ENCODE measurements around the gene RGMB.
A peak's percentile ranks its signal among the peaks of the same experiment; 100 is the strongest.

RGMB gene

DNA sequence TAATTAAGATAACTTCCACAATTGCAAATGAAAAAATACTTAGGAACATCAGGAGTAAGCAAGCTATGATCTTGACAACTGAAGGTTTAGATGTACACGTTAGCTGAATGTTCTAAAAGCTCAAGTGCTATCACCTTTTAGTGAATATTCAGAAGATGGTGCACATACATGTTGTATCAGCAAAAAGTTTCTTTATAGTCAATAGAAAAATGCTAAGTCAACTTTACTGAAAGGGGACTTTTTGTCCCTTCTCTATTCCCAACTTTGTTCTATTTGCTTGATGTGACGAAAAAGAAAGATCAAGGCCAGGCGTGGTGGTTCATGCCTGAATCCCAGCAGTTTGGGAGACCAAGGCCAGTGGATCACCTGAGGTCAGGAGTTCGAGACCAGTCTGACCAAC lies 7.6 kb upstream of the RGMB start:
- no peaks in the 10 kb centered on the region for H3K9me3 ChIP-seq (ENCODE audit: severe bottlenecking)
- no peak overlapping the region for H3K4me3 ChIP-seq (ENCODE audit: low read depth, low read length)
- H3K27ac ChIP-seq: no peak overlapping the region
- TF ChIP-seq, protein P1, sequence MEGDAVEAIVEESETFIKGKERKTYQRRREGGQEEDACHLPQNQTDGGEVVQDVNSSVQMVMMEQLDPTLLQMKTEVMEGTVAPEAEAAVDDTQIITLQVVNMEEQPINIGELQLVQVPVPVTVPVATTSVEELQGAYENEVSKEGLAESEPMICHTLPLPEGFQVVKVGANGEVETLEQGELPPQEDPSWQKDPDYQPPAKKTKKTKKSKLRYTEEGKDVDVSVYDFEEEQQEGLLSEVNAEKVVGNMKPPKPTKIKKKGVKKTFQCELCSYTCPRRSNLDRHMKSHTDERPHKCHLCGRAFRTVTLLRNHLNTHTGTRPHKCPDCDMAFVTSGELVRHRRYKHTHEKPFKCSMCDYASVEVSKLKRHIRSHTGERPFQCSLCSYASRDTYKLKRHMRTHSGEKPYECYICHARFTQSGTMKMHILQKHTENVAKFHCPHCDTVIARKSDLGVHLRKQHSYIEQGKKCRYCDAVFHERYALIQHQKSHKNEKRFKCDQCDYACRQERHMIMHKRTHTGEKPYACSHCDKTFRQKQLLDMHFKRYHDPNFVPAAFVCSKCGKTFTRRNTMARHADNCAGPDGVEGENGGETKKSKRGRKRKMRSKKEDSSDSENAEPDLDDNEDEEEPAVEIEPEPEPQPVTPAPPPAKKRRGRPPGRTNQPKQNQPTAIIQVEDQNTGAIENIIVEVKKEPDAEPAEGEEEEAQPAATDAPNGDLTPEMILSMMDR (IDR thresholded peaks at IDR 0.05; ENCODE audit: low read depth, low read length): no peak
- no peaks in the 10 kb centered on the region for H3K36me3 ChIP-seq
- peaks cover 4% of the 10 kb centered on the region for H3K27me3 ChIP-seq (ENCODE audit: insufficient read depth, low read depth, severe bottlenecking)
- DNase-seq: no peak

DNA sequence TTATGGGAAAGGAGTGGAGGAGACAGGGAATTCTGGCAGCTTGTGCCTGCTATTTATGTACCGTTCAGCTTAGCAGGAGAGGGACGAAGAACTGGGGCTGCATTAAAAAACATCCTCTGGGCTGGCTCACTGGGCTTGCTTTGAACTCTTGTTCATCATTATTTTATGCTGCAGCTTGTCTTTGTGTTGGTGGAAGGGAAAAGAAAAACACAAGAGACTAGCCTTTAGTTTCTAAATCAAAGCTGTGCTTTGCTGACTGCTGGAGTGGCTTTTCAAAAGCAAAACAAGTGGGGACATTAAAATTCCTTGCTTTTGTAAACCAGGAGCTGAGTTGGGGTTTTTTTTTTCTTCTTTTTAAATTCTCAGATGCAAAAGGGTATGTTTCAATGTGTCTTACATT lies 5.9 kb upstream of the RGMB start:
- no peaks in the 10 kb centered on the region for H3K9me3 ChIP-seq (ENCODE audit: severe bottlenecking)
- TF ChIP-seq, protein P1 (IDR thresholded peaks at IDR 0.05; ENCODE audit: low read depth, low read length): no peak
- H3K27ac ChIP-seq: no peak overlapping the region
- H3K36me3 ChIP-seq: no peaks in the 10 kb centered on the region
- H3K27me3 ChIP-seq (ENCODE audit: insufficient read depth, low read depth, severe bottlenecking): peaks cover 4% of the 10 kb centered on the region
- no peak for DNase-seq
- no peak overlapping the region for H3K4me3 ChIP-seq (ENCODE audit: low read depth, low read length)

GRCh38 chr5:98768160-98768959 lies 5.1 kb upstream of the RGMB start:
- TF ChIP-seq, protein P1 (IDR thresholded peaks at IDR 0.05; ENCODE audit: low read depth, low read length): peak; percentile 79
- peak overlapping the region; percentile 69 for H3K4me3 ChIP-seq (ENCODE audit: low read depth, low read length)
- H3K9me3 ChIP-seq (ENCODE audit: severe bottlenecking): no peaks in the 10 kb centered on the region
- DNase-seq: peak; percentile 68
- peaks cover 4% of the 10 kb centered on the region for H3K27me3 ChIP-seq (ENCODE audit: insufficient read depth, low read depth, severe bottlenecking)
- H3K27ac ChIP-seq: no peak overlapping the region
- no peaks in the 10 kb centered on the region for H3K36me3 ChIP-seq

- peak overlapping the region; percentile 69 for H3K4me3 ChIP-seq (ENCODE audit: low read depth, low read length)
- no peak overlapping the region for H3K27ac ChIP-seq
These were observed 4.6 kb upstream of the RGMB start for GRCh38 chr5:98768960-98769209.

DNA sequence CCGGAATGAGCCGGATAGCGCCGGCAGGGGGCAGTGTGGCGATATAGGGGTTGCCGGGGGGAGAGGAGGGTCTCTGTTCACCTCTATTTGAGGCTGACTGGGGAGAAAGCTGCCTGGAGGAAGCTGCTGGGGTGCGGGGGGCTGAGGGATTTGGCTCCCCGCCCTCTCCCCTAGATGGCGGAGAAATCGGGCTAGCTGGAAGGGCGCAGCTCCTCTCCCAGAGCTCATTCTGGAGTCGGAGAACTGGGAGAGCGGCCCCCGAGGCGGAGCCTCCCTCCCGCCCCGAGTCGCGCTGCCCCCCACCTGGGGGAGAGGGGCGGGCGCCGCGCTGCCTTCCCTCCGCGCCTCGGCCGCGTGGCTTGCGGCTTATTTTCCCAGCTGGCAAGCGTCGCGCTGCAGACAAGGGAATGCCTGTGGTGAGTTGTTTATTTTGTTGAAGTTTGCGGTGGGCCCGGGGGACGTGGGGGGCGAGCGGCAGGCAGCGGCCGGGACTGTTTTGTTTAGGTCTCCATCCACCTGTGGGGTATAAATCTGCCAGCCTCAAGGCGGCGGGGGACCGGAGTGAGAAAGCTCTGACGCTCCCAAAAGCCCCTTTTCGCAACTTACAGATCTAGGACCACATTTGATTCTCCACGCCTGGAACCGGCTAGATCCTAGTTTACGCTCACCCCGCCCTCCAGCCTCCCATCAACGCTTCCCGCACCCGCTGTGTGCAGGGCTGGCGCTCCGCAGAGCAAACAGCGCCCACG lies 4.1 kb upstream of the RGMB start:
- H3K9me3 ChIP-seq (ENCODE audit: severe bottlenecking): no peaks in the 10 kb centered on the region
- peaks cover 4% of the 10 kb centered on the region for H3K27me3 ChIP-seq (ENCODE audit: insufficient read depth, low read depth, severe bottlenecking)
- peaks cover 6% of the 10 kb centered on the region for H3K36me3 ChIP-seq
- peak overlapping the region; percentile 69 for H3K4me3 ChIP-seq (ENCODE audit: low read depth, low read length)
- TF ChIP-seq, protein P1 (IDR thresholded peaks at IDR 0.05; ENCODE audit: low read depth, low read length): peak; percentile 67
- no peak overlapping the region for H3K27ac ChIP-seq
- DNase-seq: peak; percentile 55

More at GRCh38 chr5:98768960-98769209, 4.6 kb upstream of the RGMB start:
- Histone ChIP-seq H3K9me3 (ENCODE audit: severe bottlenecking) (no peaks in the 10 kb centered on the region), H3K27me3 (ENCODE audit: insufficient read depth, low read depth, severe bottlenecking) (peaks cover 4% of the 10 kb centered on the region), H3K36me3 (peaks cover 4% of the 10 kb centered on the region)
- peak; percentile 10 for DNase-seq
- TF ChIP-seq, protein P1 (IDR thresholded peaks at IDR 0.05; ENCODE audit: low read depth, low read length): no peak
